CD1c-positive myeloid dendritic cell (primary cell): ENCODE results near the gene FBXO8.
"Not testable (repeated sequence)": the region's sequence is repeated elsewhere in the genome, so short reads cannot be mapped to it uniquely, and the experiment has no call there.

Source experiments
- DNase-seq: peaks from one replicate; pipeline ENCODE4 v3.0.0-alpha.2; 2016; ENCODE audit errors: extremely low spot score

FBXO8 gene, protein sequence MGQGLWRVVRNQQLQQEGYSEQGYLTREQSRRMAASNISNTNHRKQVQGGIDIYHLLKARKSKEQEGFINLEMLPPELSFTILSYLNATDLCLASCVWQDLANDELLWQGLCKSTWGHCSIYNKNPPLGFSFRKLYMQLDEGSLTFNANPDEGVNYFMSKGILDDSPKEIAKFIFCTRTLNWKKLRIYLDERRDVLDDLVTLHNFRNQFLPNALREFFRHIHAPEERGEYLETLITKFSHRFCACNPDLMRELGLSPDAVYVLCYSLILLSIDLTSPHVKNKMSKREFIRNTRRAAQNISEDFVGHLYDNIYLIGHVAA

DNA sequence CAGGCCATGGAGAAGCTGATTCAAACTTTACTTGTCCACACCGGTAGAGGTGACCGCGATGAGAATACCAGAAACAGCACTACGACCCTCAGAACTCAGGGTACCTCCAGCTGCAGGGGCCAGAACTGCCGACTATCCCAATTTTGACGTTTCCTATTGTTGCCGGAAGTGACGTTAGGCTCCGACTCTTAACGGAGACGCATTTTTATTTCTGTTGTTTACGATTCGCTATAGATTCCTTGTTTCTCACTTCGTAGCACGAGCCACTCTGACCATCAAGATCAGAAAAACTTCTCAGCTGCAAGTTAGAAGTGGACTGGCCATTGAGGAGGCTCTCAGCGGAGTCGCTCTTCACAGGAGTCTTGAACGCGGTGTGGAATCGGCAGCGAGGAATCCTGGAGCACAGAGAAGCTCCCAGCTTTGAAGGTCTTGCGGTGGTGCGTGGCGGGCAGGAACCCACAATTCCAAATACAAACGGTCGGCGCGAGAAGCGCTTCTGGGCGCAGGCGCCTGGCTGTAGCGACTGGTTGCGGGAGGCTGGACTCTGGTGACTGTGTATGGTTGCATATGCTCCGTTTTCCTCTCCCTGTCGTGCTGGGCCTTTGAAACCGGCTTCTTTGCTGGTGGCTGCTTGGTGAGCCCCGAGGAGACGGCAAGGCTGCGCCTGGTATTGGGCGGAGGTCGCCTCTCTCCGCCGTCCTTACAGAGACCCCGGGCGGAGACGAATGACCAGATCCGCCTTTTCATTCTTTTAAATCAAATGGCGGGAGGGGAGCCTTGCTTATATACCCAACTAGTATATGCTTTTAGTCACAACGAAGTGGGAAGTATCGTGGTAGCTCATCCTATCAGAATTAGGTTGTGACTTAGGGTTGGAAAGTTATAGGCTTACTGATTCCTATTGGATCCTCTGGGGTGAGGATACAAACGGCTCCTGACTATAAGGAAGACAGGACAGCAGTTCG, at the start of gene FBXO8, which contains the start of gene CEP44:
Gene FBXO8 (minus strand): TSS at position 161 of the 965 bp plus-strand sequence. CDS start 20,575 bp downstream, outside the sequence.
Gene CEP44 (plus strand): TSS at position 405 of the 965 bp plus-strand sequence. CDS start 15,211 bp downstream, outside the sequence.
- DNase-seq = peak; percentile 86

DNA sequence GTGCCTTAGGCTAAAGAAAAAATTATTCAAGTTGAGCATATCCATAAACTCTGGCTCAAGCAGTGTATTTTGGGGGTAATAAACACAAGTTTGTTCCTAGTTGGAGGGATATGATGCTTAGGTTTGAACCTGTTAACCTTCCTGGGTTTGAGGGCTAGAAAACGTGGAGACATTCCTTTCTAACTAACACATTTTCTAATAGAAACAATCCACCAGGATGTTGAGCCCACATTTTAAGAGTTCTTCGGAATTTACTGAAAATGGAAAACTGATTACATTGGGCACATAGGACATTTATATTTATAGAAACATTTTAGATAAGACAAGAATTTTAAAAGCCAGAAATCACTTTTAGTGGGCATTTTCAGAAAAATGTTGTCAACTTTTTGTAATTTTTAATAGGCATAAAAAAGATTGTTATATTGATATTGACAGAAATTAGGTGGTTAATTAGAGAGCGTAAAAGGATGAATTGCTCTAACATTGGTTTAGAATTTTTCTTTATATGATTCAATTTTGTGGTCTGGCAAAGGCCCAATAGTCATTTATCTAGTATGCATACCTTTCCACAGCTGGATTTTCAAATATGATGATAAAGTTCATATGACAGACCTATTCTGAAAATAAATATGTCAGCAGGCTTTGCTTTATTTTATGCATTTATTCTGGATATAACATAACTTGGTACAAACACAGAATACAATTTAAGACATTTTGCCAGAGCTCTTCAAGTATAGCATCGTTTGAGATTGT, 49.5 kb upstream of the FBXO8 start:
- DNase-seq = no peak

DNA sequence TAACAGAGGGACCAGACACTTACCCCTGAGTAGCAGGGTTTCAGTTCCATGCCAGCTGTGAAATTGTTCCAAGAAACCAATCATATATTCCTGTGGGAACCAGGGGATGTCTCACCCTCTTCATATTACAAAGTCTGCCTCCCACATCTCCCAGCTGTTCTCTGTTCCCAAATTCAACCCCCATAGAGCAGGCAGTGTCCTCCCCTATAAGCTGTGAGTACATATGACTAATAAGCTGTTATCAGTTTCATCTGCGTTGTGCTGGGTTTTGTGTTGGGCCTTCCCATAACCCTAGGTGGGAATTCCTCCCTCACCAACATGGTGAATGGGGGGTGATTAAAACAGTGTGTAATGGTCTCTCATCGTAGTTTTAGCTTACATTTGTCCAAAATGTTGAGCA, 41.3 kb upstream of the FBXO8 start:
- DNase-seq = no peak

DNA sequence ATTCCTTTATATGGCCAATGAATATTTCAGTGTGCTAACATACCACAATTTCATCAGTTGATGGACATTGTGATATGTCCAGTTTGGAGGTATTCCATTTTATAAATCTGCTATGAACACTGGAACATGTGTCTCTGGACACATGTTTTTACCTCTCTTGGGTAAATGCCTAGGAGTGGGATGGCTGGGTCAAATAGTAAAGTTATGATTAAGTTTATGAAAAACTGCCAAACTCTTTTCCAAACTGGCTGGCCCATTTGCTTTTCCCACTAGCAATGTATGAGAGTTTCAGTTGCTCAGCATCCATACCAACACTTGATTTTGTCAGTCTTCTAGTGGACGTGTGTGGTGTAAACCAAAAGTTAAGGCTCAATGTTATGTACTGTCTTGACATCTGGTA, 40.8 kb upstream of the FBXO8 start:
- no peak for DNase-seq

DNA sequence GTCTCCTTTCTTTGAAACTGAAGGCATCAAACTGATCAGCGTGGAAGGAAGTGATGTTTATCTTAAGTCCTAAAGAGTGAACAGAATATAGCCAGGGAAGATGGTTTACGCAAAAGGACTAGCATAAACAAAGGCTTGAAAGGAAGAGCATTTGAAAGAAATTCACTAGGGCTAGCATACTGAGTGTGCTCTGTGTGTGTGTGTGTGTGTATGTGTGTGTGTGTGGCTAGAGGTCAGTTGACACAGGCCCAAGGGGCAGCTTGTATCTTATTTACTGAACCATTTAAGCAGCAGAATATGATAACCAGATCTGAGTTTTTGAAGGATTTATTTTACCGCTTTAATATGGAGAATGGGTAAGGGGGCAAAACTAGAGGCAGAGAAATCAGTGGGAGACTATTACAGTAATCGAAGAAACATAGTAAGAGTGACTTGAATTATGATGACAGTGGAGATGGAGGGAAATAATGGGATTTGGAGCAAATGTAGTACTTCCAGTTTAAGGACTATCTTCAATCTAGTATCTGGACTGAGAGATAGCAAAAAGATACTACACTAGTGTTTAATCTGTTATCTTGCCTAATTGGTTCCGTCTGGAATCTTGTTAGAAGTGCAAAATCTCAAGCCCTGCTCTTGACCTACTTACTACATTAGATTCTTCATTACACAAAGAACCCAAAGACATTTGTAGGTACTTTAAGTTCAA, 37.2 kb upstream of the FBXO8 start:
- DNase-seq = no peak

DNA sequence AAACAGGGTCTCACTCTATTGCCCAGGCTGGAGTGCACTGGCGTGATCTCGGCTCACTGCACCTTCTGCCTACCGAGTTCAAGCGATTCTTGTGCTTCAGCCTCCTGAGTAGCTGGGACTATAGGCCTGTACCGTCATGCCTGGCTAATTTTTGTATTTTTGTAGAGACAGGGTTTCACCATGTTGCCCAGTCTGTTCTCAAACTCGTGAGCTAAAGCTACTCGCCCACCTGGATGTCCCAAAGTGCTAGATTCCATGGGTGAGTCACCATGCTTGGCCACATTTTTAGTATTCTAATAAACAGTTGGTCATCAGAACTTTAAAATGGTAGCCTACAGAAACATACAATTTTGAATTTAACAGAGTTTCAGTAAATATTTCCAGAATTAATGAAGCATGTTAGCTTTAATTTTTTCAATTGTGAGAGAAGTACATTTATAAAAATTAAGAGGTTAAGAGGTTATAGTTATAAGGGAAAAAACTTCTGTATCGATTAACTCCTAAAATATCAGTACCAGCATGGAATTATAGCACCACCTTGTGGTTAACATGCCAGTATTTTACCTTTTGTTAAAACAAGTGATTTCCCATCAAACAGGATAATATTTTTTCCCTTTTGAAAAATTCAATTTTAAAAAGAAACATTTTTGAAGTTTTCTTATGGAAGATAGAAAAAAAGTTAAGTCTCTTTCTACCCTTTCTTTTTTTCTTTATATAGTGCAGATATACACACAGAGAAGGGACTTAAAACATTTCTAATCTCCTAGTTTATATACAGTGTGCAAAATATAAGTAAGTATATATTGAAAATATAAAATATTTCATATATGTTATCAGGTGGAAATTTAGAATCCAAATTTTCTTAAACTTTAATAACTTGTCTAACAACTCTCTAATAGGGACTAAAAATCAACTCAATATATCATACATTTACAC, 35.6 kb upstream of the FBXO8 start:
- DNase-seq = peak; percentile 44

DNA sequence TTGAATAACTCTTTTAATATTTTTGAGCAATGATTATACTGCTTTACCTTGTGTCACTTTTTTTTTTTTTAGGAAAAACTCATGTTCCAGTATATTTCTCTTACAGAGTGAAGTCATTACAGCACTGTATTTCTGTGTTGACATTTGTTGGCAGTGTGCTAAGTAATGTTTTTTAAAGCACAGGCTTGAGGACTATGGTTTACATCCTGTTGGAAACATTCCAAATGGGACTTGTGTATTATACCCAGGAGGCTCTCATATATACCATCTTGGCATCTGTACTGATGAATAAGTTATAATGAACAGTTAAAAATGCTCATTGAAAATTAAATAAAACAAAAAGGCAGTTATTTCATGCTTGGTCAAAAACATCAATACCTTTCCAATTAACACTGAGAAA, 34.1 kb upstream of the FBXO8 start:
- no peak for DNase-seq

DNA sequence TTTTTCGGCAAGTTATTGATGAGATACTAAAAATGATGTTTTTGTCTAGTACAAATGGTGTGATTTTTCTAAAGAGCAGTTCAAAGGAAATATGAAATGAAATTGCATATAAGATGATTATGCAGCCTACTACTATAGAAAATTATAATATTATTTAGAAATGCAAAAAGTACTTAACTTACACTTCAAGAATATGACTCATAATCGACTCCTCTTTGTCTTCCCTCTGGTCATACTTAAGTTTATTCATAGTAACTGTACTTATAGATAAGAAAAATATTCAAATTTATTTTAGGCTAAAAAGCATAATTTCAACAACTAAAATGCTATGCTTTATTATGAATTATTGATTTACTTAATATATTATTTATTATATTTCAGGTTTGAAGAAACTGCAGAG, 33.5 kb upstream of the FBXO8 start:
- DNase-seq = no peak

DNA sequence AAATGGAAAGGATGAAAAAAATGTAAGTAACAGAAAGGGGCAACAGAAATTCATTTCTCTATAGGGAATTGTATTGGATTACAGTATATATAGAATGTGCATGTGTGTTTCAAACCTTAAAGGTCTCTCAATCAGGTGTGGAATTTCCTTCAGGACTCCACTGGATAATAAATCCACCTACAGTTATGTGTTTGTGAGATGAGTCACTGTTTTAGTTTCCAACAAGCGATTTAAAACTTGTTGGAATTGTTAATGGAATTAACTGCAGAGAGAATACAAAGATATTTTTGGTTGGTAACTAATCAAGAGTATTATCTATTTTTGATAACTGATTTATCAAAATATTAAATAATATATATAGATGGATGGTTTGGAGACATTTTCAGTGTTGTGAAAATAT, 33.1 kb upstream of the FBXO8 start:
- no peak for DNase-seq

DNA sequence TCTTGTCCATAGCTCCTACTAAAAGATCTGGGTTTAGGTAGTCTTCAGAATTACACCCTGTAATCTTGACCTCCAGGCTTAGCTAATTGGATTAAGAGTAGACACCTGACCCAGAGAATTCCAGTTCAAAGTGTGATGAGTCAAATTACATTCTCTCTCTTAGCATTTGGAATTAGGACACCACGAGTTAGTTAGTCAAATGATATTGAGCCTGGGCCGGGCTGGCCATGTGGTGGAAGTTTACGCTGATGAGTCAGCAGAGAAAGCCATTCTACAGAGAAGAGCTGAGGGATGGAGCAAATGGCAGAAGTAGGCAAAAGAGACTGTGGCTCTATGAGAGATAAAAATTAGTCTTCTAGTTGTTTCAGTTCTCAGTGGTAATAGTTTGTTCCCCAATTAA, 31.3 kb upstream of the FBXO8 start:
- DNase-seq = no peak

DNA sequence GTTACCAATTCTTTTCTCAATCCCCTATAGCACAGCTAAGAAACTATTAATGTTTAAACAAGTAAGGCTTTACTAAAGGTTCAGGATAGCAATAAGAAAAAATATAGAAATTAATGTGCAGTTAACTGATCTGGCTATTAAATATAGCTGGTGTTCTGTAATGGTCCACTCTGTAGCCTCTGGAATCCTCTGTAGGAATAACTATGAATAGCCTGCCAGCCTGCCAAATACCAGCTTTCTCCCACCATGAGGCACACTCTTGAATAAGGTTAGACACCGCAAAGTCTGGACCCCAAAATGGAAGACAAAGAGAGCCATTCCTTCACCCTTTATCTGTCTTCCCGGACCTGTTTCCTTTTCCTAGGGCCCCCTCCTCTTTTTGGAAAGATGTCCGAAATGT, 30.8 kb upstream of the FBXO8 start:
- DNase-seq = no peak

DNA sequence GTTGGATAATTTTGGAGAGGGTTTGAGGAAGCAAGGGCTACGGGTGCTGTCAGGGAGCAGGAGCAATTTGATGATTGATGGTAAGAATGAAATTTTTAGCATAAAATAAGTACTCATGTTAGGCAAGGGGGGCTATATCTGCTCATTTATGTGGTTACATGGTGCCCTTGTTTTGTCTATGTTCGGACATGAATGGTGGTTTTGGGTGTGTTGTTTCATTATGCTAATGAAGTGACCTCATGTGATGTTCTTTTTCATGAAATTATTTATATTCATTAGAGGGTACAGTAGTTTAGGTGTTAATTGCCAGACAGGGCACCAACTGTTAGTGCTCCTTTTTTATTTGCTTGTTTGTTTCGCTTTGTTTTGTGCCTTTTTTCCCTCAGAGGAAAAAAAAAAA, 29.5 kb upstream of the FBXO8 start:
- no peak for DNase-seq

DNA sequence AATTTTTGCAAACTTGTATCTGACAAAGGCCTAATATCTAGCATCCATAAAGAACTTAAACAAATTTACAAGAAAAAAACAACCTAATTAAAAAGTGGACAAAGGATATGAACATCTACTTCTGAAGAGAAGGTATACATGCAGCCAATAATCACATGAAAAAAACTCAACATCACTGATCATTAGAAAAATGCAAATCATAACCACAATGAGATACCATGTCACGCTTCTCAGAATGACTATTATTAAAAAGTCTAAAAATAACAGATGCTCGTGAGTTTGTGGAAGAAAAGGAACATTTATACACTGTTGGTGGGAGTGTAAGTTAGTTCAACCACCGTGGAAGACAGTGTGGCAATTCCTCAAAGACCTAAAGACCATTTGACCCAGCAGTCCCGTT, 24.2 kb upstream of the FBXO8 start:
- DNase-seq = no peak

DNA sequence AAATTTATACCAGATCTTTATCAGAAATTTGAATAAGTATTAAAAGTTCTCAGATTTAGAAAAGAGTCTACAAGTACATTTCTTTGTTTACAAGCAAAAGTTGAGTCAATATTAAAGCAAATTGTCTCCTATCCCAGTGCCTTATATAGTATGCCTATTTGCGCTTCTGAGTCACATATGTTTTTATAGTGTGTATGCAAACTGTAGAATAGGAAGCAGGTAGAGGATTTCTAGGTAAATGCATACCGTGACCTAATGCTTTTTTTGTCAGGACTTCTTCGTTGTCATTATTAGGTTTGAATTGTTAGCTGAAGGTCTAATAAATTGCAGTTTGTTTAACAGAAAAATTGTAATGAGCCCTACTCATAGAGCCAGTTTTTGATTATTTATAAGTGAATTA, 22.5 kb upstream of the FBXO8 start:
- DNase-seq = no peak

DNA sequence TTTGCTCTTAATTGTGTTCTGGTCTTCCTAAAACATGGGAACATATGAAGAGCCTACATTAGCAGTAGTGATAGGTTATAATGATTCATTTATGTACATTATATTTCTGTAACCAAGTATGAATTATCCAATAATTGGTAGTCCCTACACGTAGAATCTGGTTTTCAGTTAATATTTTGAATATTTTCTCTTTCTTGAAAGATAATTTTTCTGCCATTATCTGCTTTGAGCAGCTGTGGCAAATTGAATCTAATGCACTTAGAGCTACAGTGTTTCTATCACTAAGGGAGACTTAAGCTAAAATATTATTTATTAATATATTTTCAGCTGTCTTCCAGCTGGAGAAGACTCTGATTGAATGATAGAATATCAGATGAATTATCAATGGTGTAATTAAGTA, 21.2 kb upstream of the FBXO8 start:
- DNase-seq = no peak

DNA sequence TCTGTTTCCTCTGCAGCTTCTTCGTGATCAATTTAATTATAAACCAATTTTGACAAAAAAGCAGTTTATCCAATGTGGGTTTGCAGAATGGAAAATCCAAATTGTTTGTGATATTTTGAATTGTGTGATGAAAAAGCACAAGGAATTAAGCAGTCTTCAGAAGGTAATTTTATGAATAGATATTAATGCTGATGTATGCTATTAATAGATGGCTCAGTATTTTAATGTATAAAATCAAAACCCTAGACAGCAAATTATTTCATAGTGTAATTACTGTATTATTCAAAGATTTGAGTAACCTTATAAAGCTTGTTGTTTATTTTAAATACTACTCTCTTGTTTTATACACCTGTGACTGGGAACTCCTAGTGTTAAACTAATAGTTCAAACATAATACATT, 20.2 kb upstream of the FBXO8 start:
- no peak for DNase-seq

DNA sequence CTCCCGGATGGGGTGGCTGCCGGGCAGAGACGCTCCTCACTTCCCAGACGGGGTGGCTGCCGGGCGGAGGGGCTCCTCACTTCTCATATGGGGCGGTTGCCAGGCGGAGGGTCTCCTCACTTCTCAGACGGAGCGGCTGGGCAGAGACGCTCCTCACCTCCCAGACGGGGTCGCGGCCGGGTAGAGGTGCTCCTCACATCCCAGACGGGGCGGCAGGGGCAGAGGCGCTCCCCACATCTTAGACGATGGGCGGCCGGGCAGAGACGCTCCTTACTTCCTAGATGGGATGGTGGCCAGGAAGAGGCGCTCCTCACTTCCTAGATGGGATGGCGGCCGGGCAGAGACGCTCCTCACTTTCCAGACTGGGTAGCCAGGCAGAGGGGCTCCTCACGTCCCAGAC, 11.7 kb upstream of the FBXO8 start:
- DNase-seq = not testable (repeated sequence)

DNA sequence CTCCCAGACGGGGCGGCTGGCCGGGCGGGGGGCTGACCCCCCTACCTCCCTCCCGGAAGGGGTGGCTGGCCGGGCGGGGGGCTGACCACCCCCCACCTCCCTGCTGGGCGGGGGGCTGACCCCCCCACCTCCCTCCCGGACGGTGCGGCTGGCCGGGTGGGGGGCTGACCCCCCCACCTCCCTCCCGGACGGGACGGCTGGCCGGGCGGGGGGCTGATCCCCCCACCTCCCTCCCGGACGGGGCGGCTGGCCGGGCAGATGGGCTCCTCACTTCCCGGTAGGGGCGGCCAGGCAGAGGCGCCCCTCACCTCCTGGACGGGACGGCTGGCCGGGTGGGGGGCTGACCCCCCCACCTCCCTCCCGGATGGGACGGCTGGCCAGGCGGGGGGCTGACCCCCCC, 11.2 kb upstream of the FBXO8 start:
- not testable (repeated sequence) for DNase-seq

DNA sequence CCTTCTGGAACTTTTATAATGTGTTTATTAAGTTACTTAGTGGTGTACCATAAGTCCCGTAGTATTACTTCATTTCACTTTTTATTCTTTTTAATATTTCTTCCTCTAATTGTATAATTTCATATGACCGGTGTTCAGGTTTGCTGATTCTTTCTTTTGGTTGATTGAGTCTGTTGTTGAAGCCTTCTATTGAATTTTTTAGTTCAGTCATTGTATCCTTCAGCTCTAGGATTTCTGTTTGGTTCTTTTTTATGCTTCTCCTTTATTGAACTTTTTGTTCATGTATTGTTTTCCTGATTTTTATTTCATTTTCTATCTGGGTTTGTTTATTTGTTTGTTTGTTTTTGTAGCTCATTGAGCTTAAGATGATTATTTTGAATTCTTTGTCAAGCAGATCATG, 9.0 kb upstream of the FBXO8 start:
- DNase-seq = no peak

DNA sequence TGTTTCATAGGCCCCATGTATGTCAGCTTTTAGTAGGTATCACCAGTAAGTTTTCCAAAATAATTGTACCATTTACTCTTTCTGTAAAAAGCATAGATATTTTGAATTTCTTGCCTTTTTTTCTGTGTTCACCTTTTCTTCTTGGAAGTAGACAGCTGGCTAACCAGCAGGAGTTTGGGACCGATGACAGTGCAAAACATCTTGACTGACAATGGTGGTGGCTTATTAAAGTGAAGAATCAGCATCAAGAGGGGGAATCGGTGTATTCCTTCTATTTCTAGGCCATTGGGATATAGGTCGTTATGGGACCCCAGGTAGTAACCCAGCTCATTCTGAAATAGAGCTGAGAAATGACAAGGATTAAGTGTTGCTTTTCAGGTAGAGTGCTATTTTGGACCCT, 3.4 kb upstream of the FBXO8 start:
- no peak for DNase-seq
